Endothelial cell of umbilical vein (primary cell): ENCODE results near the gene ZNF821.

Source experiments
- CTCF ChIP-seq, 2 donors: IDR thresholded peaks; 1 replicate in 1 of 2; 2 replicates in 1 of 2; pipeline ENCODE4 v1.5.1; 2011; ENCODE audit warnings: low read length in 2 of 2, mild to moderate bottlenecking in 2 of 2, moderate library complexity in 2 of 2, control low read depth in 1 of 2, inconsistent platforms in 1 of 2, low read depth in 1 of 2; ENCODE audit not compliant: insufficient read depth in 1 of 2; ENCODE audit errors: extremely low read depth in 1 of 2
- EZH2 ChIP-seq: IDR thresholded peaks from 2 replicates; pipeline ENCODE4 v1.6.1; 2012; ENCODE audit warnings: borderline replicate concordance, low read depth, mild to moderate bottlenecking, moderate library complexity, low read length, inconsistent platforms; ENCODE audit not compliant: severe bottlenecking
- JUN ChIP-seq: IDR thresholded peaks from 2 replicates; pipeline ENCODE4 v1.6.1; 2011; ENCODE audit warnings: borderline replicate concordance, low read depth; ENCODE audit not compliant: insufficient read length, insufficient read depth
- MAX ChIP-seq: IDR thresholded peaks from 2 replicates; pipeline ENCODE4 v1.6.1; 2011; ENCODE audit not compliant: insufficient read depth, insufficient read length

GRCh38 chr16:71847096-71847495 lies 36.9 kb downstream of the ZNF821 start:
- TF ChIP-seq JUN: no peak
- no peak for TF ChIP-seq EZH2
- no peak for TF ChIP-seq CTCF (IDR thresholded peaks at IDR 0.05; ENCODE audit: extremely low read depth in 1 of 2, insufficient read depth in 1 of 2, low read depth in 1 of 2, low read length in 2 of 2)
- no peak for TF ChIP-seq MAX
